Dermis microvascular lymphatic vessel endothelial cell (primary cell): ENCODE results near the gene CHD9. TPM values are rescaled to one million over a fixed set of nuclear protein-coding genes. Genes with fewer than 3 reads are reported as not detected.
A peak's percentile ranks its signal among the peaks of the same experiment; 100 is the strongest.
"Not testable (repeated sequence)": the region's sequence is repeated elsewhere in the genome, so short reads cannot be mapped to it uniquely, and the experiment has no call there.

Source experiments
- DNase-seq, 2 donors: peaks; one replicate each; pipeline versions ENCODE4 v3.0.0 to v3.0.0-alpha.2; 2010; ENCODE audit warnings: low read depth in 2 of 2
- total RNA-seq: library from RNA; depleted of rRNA; stranded (reverse); fragments of >200 nt; gene quantifications from 2 replicates; pipeline ENCODE4 v1.2.1, GENCODE V29; 2014

CHD9 gene, protein sequence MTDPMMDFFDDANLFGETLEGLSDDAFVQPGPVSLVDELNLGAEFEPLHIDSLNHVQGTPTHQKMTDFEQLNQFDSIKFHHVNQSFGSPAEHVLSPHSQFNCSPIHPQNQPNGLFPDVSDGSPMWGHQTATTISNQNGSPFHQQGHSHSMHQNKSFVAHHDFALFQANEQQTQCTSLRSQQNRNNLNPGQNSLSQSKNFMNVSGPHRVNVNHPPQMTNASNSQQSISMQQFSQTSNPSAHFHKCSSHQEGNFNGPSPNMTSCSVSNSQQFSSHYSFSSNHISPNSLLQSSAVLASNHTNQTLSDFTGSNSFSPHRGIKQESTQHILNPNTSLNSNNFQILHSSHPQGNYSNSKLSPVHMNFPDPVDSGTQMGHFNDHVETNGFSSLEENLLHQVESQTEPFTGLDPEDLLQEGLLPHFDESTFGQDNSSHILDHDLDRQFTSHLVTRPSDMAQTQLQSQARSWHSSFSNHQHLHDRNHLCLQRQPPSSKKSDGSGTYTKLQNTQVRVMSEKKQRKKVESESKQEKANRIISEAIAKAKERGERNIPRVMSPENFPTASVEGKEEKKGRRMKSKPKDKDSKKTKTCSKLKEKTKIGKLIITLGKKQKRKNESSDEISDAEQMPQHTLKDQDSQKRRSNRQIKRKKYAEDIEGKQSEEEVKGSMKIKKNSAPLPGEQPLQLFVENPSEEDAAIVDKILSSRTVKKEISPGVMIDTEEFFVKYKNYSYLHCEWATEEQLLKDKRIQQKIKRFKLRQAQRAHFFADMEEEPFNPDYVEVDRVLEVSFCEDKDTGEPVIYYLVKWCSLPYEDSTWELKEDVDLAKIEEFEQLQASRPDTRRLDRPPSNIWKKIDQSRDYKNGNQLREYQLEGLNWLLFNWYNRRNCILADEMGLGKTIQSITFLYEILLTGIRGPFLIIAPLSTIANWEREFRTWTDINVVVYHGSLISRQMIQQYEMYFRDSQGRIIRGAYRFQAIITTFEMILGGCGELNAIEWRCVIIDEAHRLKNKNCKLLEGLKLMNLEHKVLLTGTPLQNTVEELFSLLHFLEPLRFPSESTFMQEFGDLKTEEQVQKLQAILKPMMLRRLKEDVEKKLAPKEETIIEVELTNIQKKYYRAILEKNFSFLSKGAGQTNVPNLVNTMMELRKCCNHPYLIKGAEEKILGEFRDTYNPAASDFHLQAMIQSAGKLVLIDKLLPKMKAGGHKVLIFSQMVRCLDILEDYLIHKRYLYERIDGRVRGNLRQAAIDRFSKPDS (N-terminal part only)
- total RNA-seq, result 24.0 and 26.9 TPM in 2 replicates

DNA sequence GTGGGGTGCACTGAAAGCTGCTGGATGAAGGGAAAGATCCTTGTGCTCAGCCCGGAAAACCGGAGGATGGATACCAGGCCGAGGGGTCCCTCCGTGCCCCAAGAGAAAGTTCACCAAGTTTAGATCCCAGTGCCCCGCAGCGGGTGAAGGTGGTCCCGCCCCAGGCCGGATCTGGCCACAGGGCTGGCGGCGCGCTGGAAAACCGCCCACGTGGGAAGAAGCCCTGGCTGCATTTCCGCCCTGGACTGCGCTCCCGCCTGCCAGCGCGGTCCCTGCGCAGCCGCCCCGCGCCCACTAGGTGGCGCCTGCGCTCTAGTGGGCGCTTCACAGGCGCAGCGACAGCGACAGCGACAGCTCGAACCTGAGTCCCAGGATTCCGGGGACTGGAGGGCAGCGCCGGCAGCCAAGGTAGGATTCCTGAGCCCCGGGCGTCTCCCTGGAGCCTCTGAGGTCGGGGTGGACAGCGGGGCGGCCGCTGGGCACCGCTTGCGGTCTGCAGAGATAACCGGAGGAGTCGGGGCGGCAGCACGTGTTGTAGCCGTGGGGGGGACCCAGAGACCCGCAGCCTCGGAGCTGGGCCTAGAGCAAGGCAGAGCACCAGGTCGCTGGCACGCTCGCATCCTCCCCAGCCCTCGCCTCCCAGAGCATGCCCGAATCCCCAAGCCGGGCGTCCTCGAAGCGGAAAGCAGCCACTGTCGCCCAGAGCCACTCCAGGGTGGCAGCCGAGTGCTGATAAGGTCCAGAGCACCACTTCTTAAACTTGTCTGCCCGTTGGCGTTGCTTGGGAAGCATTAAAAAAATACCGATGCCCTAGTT is at the start of gene CHD9:
CHD9 (plus strand) TSS at position 322 of the 816 bp plus-strand sequence. CDS start 101,099 bp downstream, outside the sequence.
- peak; percentile 65 to 91 for DNase-seq

GRCh38 chr16:53007095-53007494 is 47.7 kb upstream of the CHD9 start:
- DNase-seq, result no peak

GRCh38 chr16:53014287-53014686 is 40.5 kb upstream of the CHD9 start:
- no peak for DNase-seq

- DNase-seq, result no peak
Observed at GRCh38 chr16:53018834-53019416, 35.9 kb upstream of the CHD9 start.

DNA sequence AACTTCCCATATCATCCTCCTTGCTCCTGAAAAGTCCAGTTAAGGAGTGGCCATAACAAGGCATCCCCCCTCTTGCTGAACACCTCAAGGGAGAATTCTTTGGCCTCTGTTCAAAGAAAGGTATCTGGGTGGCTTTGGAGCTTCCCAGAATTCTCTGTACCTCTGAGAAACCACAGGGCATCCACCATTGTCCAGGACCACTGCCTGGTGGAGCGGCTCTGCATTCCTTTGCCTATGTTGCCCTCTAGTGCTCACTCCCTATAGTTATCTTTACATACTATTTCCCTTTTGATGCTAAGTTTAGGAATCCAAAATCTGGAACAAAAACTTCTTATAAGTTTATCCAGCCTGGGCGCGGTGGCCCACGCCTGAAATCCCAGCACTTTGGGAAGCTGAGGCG is 32.4 kb upstream of the CHD9 start:
- peak; percentile 35 to 56 for DNase-seq

GRCh38 chr16:53024045-53024444 is 30.7 kb upstream of the CHD9 start:
- no peak for DNase-seq

GRCh38 chr16:53029971-53030370 is 24.8 kb upstream of the CHD9 start:
- no peak for DNase-seq

DNA sequence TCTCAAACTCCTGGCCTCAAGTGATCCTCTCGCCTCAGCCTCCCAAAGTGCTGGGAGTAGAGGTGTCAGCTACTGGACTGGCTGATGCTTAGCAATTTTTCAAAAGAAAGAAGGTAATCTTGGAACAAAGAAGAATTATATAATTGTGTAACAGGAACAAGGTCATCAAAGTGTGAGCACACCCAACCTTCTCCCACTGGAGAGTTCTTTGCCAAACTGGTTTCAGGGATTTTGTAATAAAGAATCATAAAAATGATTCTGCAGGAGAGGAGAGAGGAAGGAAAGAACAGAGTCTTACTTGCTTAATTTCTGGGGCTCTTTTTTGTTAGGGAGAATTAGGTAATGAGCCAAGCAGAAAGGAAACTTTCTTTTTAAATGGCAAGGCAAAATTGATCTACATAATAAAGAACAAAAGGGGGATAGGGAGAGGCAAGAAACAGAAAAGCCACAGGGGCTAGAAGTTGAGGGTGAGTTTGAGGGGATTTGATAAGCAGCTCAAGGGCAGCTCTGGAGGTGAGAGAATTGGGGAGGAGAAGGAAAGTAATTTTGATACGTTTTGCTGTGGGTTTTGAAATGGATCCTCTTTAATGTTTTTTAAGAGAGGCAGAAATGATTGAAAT is 23.4 kb upstream of the CHD9 start:
- DNase-seq, result no peak

GRCh38 chr16:53034306-53034705 is 20.5 kb upstream of the CHD9 start:
- no peak for DNase-seq

GRCh38 chr16:53035176-53035942 is 19.4 kb upstream of the CHD9 start:
- DNase-seq, result no peak

GRCh38 chr16:53036066-53036465 is 18.7 kb upstream of the CHD9 start:
- no peak for DNase-seq

GRCh38 chr16:53036711-53037110 is 18.1 kb upstream of the CHD9 start:
- not testable (repeated sequence) for DNase-seq

- no peak for DNase-seq
Observed at GRCh38 chr16:53040788-53041187, 14.0 kb upstream of the CHD9 start.

DNA sequence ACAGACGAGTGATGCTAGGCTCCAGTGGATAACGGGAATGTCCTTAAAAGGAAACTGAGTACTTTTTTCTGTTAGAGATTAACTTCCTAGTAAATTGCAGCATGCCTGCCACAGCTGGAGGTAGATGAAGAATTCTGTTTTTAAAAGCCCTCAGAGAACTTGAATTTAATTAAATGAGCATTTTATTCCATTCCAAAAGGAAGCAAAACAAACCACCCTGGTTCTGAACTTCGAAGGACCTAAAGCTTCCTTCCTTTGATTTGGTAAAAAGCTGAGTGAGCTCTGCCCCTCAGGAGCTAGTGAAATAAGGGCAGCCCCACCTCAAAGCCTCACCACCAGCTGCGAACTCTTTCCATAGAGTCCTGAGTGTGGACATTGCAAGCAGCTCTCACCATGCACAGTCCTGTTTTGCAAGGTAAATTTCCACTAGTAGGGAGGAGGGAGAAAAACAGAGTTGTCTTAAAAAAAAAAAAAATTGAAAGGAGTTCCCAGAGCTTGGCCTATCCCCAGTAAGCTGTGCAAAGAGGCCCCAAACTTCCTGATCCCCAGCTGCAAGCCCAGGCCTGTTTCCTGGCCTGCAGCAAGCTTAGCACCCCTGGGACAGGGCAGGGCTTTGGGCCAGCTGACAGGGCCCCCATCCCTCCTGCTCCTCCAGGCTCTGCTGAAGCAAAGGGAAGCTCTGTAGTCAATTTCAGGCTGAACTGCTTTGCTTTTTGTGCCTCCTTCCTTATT is 13.3 kb upstream of the CHD9 start:
- peak in 1 of 2 donors; percentile 84 for DNase-seq

DNA sequence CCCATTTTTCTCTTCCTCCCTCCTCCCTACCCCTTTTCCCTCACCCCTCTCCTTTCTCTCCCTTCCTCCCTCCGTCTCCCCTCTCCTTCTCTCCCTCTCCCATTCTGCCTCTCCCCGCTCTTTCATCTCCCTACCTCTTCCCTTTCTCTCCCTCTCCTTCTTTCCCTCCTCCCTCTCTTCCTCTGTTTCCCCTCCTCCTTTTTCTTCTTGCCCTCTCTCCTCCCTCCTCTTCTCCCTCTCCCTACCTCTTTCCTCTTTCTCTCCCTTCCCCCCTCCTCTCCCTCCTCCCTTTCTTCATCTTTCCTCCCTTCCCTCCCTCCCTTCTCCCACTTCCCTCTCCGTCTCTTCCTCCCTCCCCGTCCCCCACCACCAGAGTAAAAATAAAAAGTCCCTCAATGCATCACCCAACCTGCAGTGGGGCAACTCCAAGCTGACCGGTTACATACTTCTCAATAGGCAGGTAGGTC is 12.5 kb upstream of the CHD9 start:
- DNase-seq, result no peak

GRCh38 chr16:53043428-53043831 is 11.4 kb upstream of the CHD9 start:
- no peak for DNase-seq

DNA sequence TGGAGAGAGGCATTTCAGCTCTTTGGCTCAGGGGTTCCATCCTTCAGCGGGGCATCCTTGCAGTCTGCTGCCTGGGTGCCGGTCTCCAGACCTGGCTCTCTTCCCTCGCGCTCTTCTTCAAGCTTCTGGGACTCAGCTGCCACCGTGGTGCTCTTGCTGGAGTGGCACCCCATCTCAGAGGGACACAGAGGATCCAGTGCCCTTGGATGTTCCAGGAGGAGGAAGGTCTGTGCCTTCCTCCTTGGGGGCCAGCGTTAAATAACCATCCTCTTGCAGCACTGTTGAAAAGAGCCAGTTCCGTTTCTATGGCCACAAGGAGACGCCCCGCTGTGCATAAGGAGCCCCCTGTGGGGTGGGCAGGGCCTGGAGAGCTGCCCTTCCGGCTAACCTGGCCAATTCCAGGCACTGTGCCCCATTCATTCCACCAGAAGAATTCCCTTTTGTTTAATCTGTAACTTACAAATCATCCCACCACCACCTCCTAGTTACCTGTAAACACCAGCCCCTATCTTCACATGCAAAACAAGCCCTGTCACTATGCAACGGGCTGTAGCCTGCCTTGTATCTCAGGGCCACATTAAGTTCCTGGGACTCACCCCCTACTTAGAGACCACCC is 10.7 kb upstream of the CHD9 start:
- no peak for DNase-seq
